Activated CD4-positive, alpha-beta T cell treated with anti-CD3 and anti-CD28 coated beads for 48 hours (primary cell): ENCODE measurements around the gene PIKFYVE.
"Not testable (repeated sequence)": the region's sequence is repeated elsewhere in the genome, so short reads cannot be mapped to it uniquely, and the experiment has no call there.

Source experiments
- DNase-seq: peaks from one replicate; pipeline ENCODE4 v3.0.0-alpha.2; 2020

PIKFYVE gene

DNA sequence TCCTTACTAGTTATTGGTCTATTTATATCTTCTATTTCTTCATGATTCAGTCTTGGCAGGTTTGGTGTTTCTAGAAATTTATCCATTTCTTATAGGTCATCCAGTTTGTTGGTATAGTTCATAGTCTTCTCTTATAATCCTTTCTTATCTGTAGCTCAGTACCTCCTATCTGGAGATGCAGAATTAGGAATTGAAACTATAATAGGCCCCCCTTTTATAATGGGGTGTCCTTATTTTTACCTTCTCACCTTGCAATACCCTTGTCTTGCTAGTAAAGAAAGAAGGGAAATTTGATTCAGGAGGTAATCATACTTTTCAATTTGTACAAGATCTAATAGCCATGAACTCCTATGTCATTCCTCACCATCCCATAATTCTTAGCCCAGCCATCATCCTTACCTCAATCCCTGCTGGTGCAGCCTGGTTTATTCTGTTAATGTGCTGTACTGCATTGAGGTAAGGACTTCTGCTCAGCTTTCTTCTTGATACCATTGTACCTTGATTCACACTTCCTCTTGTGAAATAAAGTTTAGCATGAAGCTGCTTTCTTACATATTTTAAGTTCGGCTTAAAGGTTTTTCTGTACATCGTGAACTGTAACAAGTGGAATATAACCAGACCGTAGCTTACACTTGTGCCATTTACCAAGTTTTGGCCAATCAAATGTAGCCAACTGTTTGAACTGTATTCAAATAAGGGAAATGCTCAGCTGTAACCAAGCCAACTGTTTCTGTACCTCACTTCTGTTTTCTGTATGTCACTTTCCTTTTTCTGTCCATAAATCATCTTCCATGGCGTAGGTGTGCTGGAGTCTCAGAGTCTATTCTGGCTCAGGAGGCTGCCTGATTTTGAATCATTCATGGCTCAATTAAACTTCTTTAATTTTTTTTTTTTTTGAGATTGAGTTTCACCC is 100.4 kb downstream of the PIKFYVE start:
- no peak for DNase-seq

GRCh38 chr2:208369091-208369490 is 103.0 kb downstream of the PIKFYVE start:
- no peak for DNase-seq

GRCh38 chr2:208370881-208371633 is 105.0 kb downstream of the PIKFYVE start:
- DNase-seq = no peak

- DNase-seq = no peak
Measured at GRCh38 chr2:208371634-208371935, 105.5 kb downstream of the PIKFYVE start.

DNA sequence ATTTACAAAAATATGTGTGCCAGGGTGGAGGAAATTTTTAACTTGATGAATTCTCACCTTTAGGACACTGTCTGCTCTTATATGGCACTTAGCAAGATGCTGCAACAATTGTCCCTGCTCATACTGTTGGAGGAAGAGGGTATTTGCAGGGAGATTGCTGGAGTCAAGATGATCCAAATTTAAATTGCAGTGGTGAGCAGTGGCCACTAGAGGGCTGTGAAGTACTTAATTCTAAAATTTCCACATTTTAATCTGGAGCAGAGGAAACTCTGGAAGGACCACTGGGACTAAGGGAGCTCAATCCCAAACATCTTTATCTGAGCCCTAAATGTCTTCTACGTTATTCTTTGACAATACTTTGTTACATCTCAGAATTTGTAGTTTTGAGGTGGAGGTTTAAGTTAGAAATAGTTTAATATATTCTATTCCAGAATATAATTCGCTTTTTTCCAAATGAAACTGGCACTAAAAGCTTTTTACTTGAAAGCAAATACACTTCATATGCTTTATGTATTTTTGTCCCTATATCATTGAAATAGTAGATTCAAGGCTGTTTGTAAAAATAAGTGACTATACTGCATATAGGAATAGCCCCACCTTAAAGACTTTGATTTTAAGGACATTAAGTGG is 107.5 kb downstream of the PIKFYVE start:
- DNase-seq = peak; percentile 25

GRCh38 chr2:208375491-208376068 is 109.5 kb downstream of the PIKFYVE start:
- no peak for DNase-seq

GRCh38 chr2:208377344-208377860 is 111.3 kb downstream of the PIKFYVE start:
- not testable (repeated sequence) for DNase-seq

- DNase-seq = no peak
Measured at GRCh38 chr2:208379192-208379591, 113.1 kb downstream of the PIKFYVE start.

DNA sequence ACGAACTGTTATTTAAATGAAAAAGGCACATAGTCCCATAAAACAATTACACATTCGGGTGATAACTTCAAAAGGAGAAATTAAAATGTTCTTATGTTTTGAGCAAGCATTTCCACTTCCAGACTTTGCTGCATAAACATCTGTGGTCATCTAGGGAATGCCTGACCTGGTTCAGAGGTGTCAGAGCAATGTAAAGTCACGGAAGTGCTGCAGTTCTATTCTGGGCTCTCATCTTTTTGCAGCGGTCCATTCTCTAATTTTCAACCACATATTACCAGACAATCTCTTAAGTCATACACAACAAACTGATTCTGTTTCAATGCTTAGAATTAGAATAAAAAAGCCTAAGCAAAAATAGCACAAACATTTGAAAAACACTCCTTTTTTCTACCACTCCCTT is 118.6 kb downstream of the PIKFYVE start:
- DNase-seq = no peak

- no peak for DNase-seq
Measured at GRCh38 chr2:208386541-208386940, 120.5 kb downstream of the PIKFYVE start.

- no peak for DNase-seq
Measured at GRCh38 chr2:208389940-208390339, 123.9 kb downstream of the PIKFYVE start.

- DNase-seq = no peak
Measured at GRCh38 chr2:208392300-208392699, 126.2 kb downstream of the PIKFYVE start.

DNA sequence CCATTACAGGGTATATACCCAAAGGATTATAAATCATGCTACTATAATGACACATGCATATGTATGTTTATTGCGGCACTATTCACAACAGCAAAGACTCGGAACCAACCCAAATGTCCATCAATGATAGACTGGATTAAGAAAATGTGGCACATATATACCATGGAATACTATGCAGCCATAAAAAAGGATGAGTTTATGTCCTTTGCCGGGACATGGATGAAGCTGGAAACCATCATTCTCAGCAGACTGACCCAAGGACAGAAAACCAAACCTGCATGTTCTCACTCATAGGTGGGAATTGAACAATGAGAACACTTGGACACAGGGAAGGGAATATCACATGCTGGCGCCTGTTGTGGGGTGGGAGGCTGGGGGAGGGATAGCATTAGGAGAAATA is 130.7 kb downstream of the PIKFYVE start:
- not testable (repeated sequence) for DNase-seq

DNA sequence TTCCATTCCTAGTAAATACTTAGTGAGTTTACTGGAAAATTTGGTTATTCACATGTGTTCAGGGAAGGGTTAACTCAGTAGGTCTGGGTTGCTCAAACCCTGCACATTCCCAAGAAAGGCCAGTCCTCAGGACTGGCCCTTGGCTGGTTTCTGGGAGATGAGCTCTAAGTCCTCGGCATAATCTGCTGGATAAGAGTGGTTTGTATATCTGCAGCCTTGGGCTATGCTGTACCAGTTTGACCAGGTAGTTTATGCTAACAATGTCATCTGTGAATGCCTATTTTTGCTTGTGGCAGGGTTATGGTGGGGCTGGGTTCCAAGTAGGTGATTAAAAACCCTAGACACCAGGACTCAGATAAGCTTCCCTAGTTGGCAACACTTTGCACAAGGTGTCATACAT is 133.1 kb downstream of the PIKFYVE start:
- no peak for DNase-seq

GRCh38 chr2:208406474-208407451 is 140.7 kb downstream of the PIKFYVE start, which contains the start of gene PTH2R:
PTH2R (plus strand) TSS chr2:208406792; CDS start chr2:208407044, 252 bp downstream.
- peak; percentile 22 for DNase-seq

DNA sequence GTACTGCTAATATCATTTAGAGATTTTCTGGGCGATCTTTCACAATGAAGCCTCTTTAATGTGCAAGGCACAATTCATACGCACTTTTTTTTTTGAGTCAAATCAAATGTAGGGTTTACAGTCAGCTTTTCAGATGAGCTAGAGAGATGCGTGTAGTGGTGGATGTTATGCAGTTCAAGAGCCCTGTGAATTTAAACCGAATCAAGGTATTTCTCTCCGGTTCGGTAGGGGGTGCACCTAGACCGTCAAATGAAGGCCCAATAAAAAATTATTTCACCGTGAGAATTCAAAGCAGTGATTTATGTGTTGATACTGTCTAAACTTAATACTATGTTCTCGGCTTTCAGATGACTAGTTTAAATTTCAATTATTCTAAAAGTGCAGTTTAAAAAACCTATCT is 141.6 kb downstream of the PIKFYVE start:
- peak; percentile 12 for DNase-seq
